ENCODE results near the gene LHFPL2.
A peak's percentile ranks its signal among the peaks of the same experiment; 100 is the strongest.

LHFPL2 gene

GRCh38 chr5:78653031-78653430, 4.5 kb upstream of the LHFPL2 start:
- TF ChIP-seq GATA2 (IDR thresholded peaks at IDR 0.05; ENCODE audit: low read depth, low read length) (no peak), GATA3 (IDR thresholded peaks at IDR 0.05; ENCODE audit: low read depth, low read length) (no peak)

- no peak for TF ChIP-seq GATA3 (IDR thresholded peaks at IDR 0.05; ENCODE audit: low read depth, low read length)
- TF ChIP-seq GATA2 (IDR thresholded peaks at IDR 0.05; ENCODE audit: low read depth, low read length) = no peak
Observed at GRCh38 chr5:78651468-78651867, 2.9 kb upstream of the LHFPL2 start.

- TF ChIP-seq GATA2 (IDR thresholded peaks at IDR 0.05; ENCODE audit: low read depth, low read length) (no peak), GATA3 (IDR thresholded peaks at IDR 0.05; ENCODE audit: low read depth, low read length) (no peak)
Observed at GRCh38 chr5:78650531-78650930, 2.0 kb upstream of the LHFPL2 start.

- no peak for TF ChIP-seq GATA2 (IDR thresholded peaks at IDR 0.05; ENCODE audit: low read depth, low read length)
- no peak for TF ChIP-seq GATA3 (IDR thresholded peaks at IDR 0.05; ENCODE audit: low read depth, low read length)
Observed at GRCh38 chr5:78649861-78650496, 1.4 kb upstream of the LHFPL2 start.

GRCh38 chr5:78649211-78649695, 681 bp upstream of the LHFPL2 start:
- TF ChIP-seq GATA2 (IDR thresholded peaks at IDR 0.05; ENCODE audit: low read depth, low read length) = no peak
- no peak for TF ChIP-seq GATA3 (IDR thresholded peaks at IDR 0.05; ENCODE audit: low read depth, low read length)

GRCh38 chr5:78647838-78648358, 674 bp downstream of the LHFPL2 start:
- TF ChIP-seq GATA3 (IDR thresholded peaks at IDR 0.05; ENCODE audit: low read depth, low read length) (no peak), GATA2 (IDR thresholded peaks at IDR 0.05; ENCODE audit: low read depth, low read length) (no peak)

- no peak for TF ChIP-seq GATA2 (IDR thresholded peaks at IDR 0.05; ENCODE audit: low read depth, low read length)
- no peak for TF ChIP-seq GATA3 (IDR thresholded peaks at IDR 0.05; ENCODE audit: low read depth, low read length)
Observed at GRCh38 chr5:78647351-78647818, 1.2 kb downstream of the LHFPL2 start.

- TF ChIP-seq GATA3 (IDR thresholded peaks at IDR 0.05; ENCODE audit: low read depth, low read length) = no peak
- TF ChIP-seq GATA2 (IDR thresholded peaks at IDR 0.05; ENCODE audit: low read depth, low read length) = no peak
Observed at GRCh38 chr5:78644741-78645300, 3.8 kb downstream of the LHFPL2 start.

GRCh38 chr5:78644129-78644528, 4.4 kb downstream of the LHFPL2 start:
- TF ChIP-seq GATA2 (IDR thresholded peaks at IDR 0.05; ENCODE audit: low read depth, low read length) (no peak), GATA3 (IDR thresholded peaks at IDR 0.05; ENCODE audit: low read depth, low read length) (no peak)

GRCh38 chr5:78642701-78643100, 5.9 kb downstream of the LHFPL2 start:
- TF ChIP-seq GATA3 (IDR thresholded peaks at IDR 0.05; ENCODE audit: low read depth, low read length) (no peak), GATA2 (IDR thresholded peaks at IDR 0.05; ENCODE audit: low read depth, low read length) (no peak)

GRCh38 chr5:78640662-78641474, 7.7 kb downstream of the LHFPL2 start:
- no peak for TF ChIP-seq GATA2 (IDR thresholded peaks at IDR 0.05; ENCODE audit: low read depth, low read length)

- no peak for TF ChIP-seq GATA2 (IDR thresholded peaks at IDR 0.05; ENCODE audit: low read depth, low read length)
- no peak for TF ChIP-seq GATA3 (IDR thresholded peaks at IDR 0.05; ENCODE audit: low read depth, low read length)
Observed at GRCh38 chr5:78639791-78640190, 8.8 kb downstream of the LHFPL2 start.

- TF ChIP-seq GATA3 (IDR thresholded peaks at IDR 0.05; ENCODE audit: low read depth, low read length) (no peak), GATA2 (IDR thresholded peaks at IDR 0.05; ENCODE audit: low read depth, low read length) (no peak)
Observed at GRCh38 chr5:78638973-78639669, 9.5 kb downstream of the LHFPL2 start.

- TF ChIP-seq GATA2 (IDR thresholded peaks at IDR 0.05; ENCODE audit: low read depth, low read length) = peak; percentile 7; the same call in 1 of the 2 replicates
- TF ChIP-seq GATA3 (IDR thresholded peaks at IDR 0.05; ENCODE audit: low read depth, low read length) = no peak
Observed at GRCh38 chr5:78638423-78638822, 10.1 kb downstream of the LHFPL2 start.

All from SH-SY5Y (cell line).